Ovary (tissue), 3 donors: ENCODE data around the gene PFKP.

Experiments used
- EP300 ChIP-seq: sonication (generic); formaldehyde crosslinking; IDR thresholded peaks from one replicate; pipeline ENCODE4 v1.6.1; 2017; ENCODE audit warnings: antibody characterized with exemption
- POLR2A ChIP-seq: fragments of 450-650 bp; IDR thresholded peaks from one replicate; pipeline ENCODE4 v1.6.1; 2017; ENCODE audit warnings: antibody characterized with exemption, mild to moderate bottlenecking, moderate library complexity
- TF ChIP-seq, protein P1 (sequence below), 3 donors: fragments of 450-650 bp in 2 of 3; fragments of 200-600 bp in 1 of 3; IDR thresholded peaks; one replicate each; pipeline versions ENCODE4 v1.5.1 to v1.8.0; 2016 to 2022; ENCODE audit warnings: antibody characterized with exemption in 3 of 3, mild to moderate bottlenecking in 1 of 3
- donor health status: DM: no; HTN: no; CAD: no.

DNA sequence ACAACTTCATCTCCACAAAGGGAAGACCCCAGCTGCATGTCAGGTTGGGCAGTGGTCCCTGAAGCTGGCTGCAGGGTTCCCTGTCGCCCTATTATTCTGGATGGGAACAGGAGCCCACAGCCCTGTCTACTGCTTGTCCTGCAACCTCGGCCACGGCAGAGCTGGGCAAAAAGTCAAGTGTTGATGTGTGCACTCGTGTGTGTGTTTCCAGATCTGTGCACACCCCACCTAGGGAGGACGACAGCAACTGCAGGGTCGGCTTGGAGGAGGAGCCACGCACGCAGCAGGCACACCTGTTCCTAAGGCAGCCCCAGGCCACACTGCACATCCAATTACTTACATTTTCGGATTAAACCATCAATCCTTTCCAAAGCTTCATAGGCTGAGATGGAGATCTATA lies 81.6 kb downstream of the PFKP start:
- TF ChIP-seq, protein P1, sequence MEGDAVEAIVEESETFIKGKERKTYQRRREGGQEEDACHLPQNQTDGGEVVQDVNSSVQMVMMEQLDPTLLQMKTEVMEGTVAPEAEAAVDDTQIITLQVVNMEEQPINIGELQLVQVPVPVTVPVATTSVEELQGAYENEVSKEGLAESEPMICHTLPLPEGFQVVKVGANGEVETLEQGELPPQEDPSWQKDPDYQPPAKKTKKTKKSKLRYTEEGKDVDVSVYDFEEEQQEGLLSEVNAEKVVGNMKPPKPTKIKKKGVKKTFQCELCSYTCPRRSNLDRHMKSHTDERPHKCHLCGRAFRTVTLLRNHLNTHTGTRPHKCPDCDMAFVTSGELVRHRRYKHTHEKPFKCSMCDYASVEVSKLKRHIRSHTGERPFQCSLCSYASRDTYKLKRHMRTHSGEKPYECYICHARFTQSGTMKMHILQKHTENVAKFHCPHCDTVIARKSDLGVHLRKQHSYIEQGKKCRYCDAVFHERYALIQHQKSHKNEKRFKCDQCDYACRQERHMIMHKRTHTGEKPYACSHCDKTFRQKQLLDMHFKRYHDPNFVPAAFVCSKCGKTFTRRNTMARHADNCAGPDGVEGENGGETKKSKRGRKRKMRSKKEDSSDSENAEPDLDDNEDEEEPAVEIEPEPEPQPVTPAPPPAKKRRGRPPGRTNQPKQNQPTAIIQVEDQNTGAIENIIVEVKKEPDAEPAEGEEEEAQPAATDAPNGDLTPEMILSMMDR (IDR thresholded peaks at IDR 0.05), result no peak
- TF ChIP-seq POLR2A (no peak), EP300 (no peak)
